ENCODE measurements around the gene CPEB3.

CPEB3 gene

GRCh38 chr10:92014620-92015019 lies 276.3 kb downstream of the CPEB3 start:
- DNase-seq, result no peak

GRCh38 chr10:92011560-92012214 lies 279.2 kb downstream of the CPEB3 start:
- DNase-seq, result peak; percentile 71

DNA sequence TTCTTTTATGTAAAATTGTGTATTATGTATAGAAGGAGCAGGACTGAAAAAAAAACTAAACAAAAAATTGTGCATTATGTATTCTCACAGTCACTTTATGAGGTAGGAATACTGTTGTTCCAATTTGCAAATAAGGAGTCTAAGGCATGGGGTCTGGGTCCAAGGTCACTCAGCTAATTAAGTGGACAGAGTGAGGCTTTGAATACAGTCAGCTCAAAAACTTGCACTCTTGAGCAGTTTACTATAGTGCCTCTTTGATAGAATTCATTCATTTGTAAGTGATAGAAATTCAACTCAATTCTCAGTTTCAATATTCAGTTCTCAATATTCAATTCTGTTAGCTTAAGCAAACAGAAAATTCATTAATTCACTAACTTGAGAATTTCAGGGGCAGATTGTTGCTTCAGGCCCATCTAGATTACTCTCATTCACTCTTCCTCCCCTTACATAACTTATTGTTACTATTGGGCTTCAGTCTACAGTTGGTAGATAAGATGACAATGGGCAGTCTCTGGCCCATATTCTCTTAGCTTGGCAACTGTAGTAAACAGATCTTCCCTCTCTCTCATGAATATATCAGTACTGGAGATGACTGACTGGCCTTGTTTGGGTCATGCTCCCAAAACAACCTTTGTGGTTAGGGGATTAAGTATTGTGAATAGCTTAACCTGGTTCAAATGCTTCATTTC lies 280.7 kb downstream of the CPEB3 start:
- DNase-seq, result no peak

GRCh38 chr10:92009445-92009844 lies 281.4 kb downstream of the CPEB3 start:
- DNase-seq, result no peak

DNA sequence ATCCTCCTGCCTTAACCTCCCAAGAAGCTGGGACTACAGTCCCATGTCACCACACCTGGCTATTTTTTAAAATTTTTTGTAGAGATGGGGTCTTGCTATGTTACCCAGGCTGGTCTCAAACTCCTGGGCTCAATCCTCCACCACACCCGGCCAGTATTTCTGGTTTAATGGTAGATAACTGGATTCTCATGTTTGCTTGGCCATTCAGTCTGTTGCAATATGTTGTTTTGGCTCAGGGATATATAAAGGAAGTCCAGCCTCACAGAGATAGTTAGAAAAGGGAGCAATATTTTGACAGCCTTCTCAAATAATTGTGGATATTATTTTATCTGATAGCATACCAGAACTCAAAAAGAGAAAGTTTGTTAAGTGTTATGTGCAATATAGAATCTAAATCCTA lies 284.9 kb downstream of the CPEB3 start:
- no peak for DNase-seq

- no peak for DNase-seq
Observed at GRCh38 chr10:92003258-92003657, 287.6 kb downstream of the CPEB3 start.

- DNase-seq, result no peak
Observed at GRCh38 chr10:92001995-92002394, 288.9 kb downstream of the CPEB3 start.

DNA sequence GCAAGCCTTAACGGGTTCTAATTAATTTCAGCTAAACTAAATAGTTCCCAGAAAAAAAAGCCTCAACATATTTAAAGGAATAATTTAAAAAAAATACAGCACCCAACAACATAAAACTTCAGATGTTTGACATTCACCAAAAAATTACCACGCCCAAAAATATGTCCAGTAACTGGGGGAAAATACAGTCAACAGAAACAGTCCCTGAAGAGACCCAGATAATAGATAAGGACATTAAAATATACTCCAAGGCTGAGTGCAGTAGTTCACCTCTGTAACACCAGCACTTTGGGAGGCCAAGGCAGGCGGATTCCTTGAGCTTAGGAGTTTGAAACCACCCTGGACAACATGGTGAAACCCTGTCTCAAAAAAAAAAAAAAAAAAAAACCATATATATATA lies 289.3 kb downstream of the CPEB3 start:
- DNase-seq, result no peak
